Cardiac septum (tissue), 1 donor: ENCODE data around the gene MMEL1. TPM values are rescaled to one million over a fixed set of nuclear protein-coding genes. Genes with fewer than 3 reads are reported as not detected.

ENCODE experiments used
- DNase-seq: peaks from one replicate; pipeline ENCODE4 v3.0.0-alpha.2; 2020; ENCODE audit warnings: low spot score
- intact Hi-C: fragments of 100-400 bp; cut with DNase I; formaldehyde crosslinking; loops from one replicate; pipeline ENCODE4 v1.14.0; 2022
- total RNA-seq: library from RNA; stranded (reverse); fragmentation: NEBNext Ultra II Directional; extraction: Animal tissue kit (Norgen Biotek cat#: 25700); gene quantifications from one replicate; pipeline ENCODE4 v1.2.1, GENCODE V29; 2021
- donor health status: DM: no; HTN: no; CAD: no.

MMEL1 gene
- total RNA-seq, 1 donor from 2014 or later: not detected

GRCh38 chr1:2643414-2644077 is 10.7 kb upstream of the MMEL1 start:
- intact Hi-C loops: loop anchor here (2.0 to 10.0 kb wide), 4 partner anchors 56 to 446 kb away; partner anchors contain the start of genes PANK4 and PRXL2B
- DNase-seq: no peak

GRCh38 chr1:2642560-2643413 is 10.0 kb upstream of the MMEL1 start:
- DNase-seq: peak; percentile 93
- intact Hi-C loops: loop anchor here (2.0 to 10.0 kb wide), 4 partner anchors 55 to 445 kb away; partner anchors contain the start of genes PANK4 and PRXL2B

- DNase-seq: no peak
- intact Hi-C loops: loop anchor here (2.0 to 10.0 kb wide), 4 partner anchors 55 to 445 kb away; partner anchors contain the start of genes PANK4 and PRXL2B
Measured at GRCh38 chr1:2642131-2642559, 9.3 kb upstream of the MMEL1 start.

GRCh38 chr1:2641381-2642130 is 8.7 kb upstream of the MMEL1 start:
- DNase-seq: peak; percentile 64
- intact Hi-C loops: loop anchor here (2.0 to 10.0 kb wide), 4 partner anchors 54 to 444 kb away; partner anchors contain the start of genes PANK4 and PRXL2B

GRCh38 chr1:2640626-2641025 is 7.8 kb upstream of the MMEL1 start:
- DNase-seq: peak; percentile 35
- intact Hi-C loops: loop anchor here (5.0 to 10.0 kb wide), 3 partner anchors 53 to 443 kb away; partner anchors contain the start of genes PANK4 and PRXL2B

GRCh38 chr1:2639607-2640521 is 7.0 kb upstream of the MMEL1 start:
- peak; percentile 64 for DNase-seq
- intact Hi-C loops: loop anchor here (5.0 to 10.0 kb wide), 3 partner anchors 53 to 443 kb away; partner anchors contain the start of genes PANK4 and PRXL2B

- DNase-seq: peak; percentile 58
- intact Hi-C loops: no loop called here
Measured at GRCh38 chr1:2639203-2639602, 6.4 kb upstream of the MMEL1 start.

- intact Hi-C loops: no loop called here
- peak; percentile 50 for DNase-seq
Measured at GRCh38 chr1:2638466-2639115, 5.8 kb upstream of the MMEL1 start.

- DNase-seq: peak; percentile 49
- intact Hi-C loops: no loop called here
Measured at GRCh38 chr1:2637442-2638145, 4.8 kb upstream of the MMEL1 start.

GRCh38 chr1:2636733-2637132 is 3.9 kb upstream of the MMEL1 start:
- intact Hi-C loops: no loop called here
- peak; percentile 51 for DNase-seq

GRCh38 chr1:2635361-2636010 is 2.7 kb upstream of the MMEL1 start:
- DNase-seq: peak; percentile 62
- intact Hi-C loops: no loop called here

GRCh38 chr1:2633936-2634491 is 1.2 kb upstream of the MMEL1 start:
- DNase-seq: peak; percentile 35
- intact Hi-C loops: no loop called here

GRCh38 chr1:2633366-2633935 is 635 bp upstream of the MMEL1 start:
- DNase-seq: peak; percentile 53
- intact Hi-C loops: no loop called here

- peak; percentile 49 for DNase-seq
- intact Hi-C loops: no loop called here
Measured at GRCh38 chr1:2632051-2632430, 775 bp downstream of the MMEL1 start.

- intact Hi-C loops: no loop called here
- DNase-seq: peak; percentile 63
Measured at GRCh38 chr1:2631136-2632050, 1.4 kb downstream of the MMEL1 start.
